Neural cell (in vitro differentiated cells): ENCODE measurements around the gene SH3BGRL2. TPM values are rescaled to one million over a fixed set of nuclear protein-coding genes. Genes with fewer than 3 reads are reported as not detected.

Source experiments
- H2AFZ ChIP-seq: fragments of 200-600, 300-800 bp; sonication (generic), shearing (Covaris generic); 2 replicates; pipeline ENCODE4 v1.6.0; 2014; ENCODE audit warnings: low read depth, mild to moderate bottlenecking, antibody characterized with exemption, low read length, moderate library complexity
- H3F3A ChIP-seq: fragments of 200-600 bp; shearing (Covaris generic); 2 replicates; pipeline ENCODE4 v1.6.1; 2016; ENCODE audit warnings: mild to moderate bottlenecking, moderate library complexity, mixed read lengths, antibody characterized with exemption, low read length; ENCODE audit not compliant: insufficient read depth, poor library complexity, severe bottlenecking
- H3K27ac ChIP-seq: fragments of 200-600, 300-800 bp; sonication (generic), shearing (Covaris generic); 2 replicates; pipeline ENCODE4 v1.5.1; 2014; ENCODE audit warnings: mild to moderate bottlenecking, low read length, moderate library complexity
- H3K27me3 ChIP-seq: fragments of 300-800, 200-600 bp; sonication (generic), shearing (Covaris generic); 2 replicates; pipeline ENCODE4 v1.6.0; 2014; ENCODE audit warnings: mild to moderate bottlenecking, low read depth, low read length, moderate library complexity; ENCODE audit not compliant: insufficient read depth
- H3K36me3 ChIP-seq: fragments of 300-800, 200-600 bp; sonication (generic), shearing (Covaris generic); 2 replicates; pipeline ENCODE4 v1.5.1; 2014; ENCODE audit warnings: mild to moderate bottlenecking, antibody characterized with exemption, low read length, moderate library complexity; ENCODE audit not compliant: insufficient read depth
- H3K4me2 ChIP-seq: fragments of 300-800, 200-600 bp; sonication (generic), shearing (Covaris generic); 2 replicates; pipeline ENCODE4 v1.6.0; 2014; ENCODE audit warnings: mild to moderate bottlenecking, low read length
- H3K4me3 ChIP-seq: fragments of 300-800, 200-600 bp; sonication (generic), shearing (Covaris generic); 2 replicates; pipeline ENCODE4 v1.5.1; 2014; ENCODE audit warnings: mild to moderate bottlenecking, low read length, moderate library complexity
- H3K79me2 ChIP-seq: fragments of 200-600 bp; shearing (Covaris generic); replicated peaks from 2 replicates; pipeline ENCODE4 v1.6.0; 2014; ENCODE audit warnings: mild to moderate bottlenecking, low read length, moderate library complexity; ENCODE audit not compliant: insufficient read depth
- H3K9ac ChIP-seq: fragments of 300-800, 200-600 bp; sonication (generic), shearing (Covaris generic); 2 replicates; pipeline ENCODE4 v1.6.1; 2016; ENCODE audit warnings: mild to moderate bottlenecking, low read length, mixed read lengths
- H3K9me2 ChIP-seq: fragments of 200-600 bp; shearing (Covaris generic); 2 replicates; pipeline ENCODE4 v1.6.1; 2016; ENCODE audit warnings: mild to moderate bottlenecking, low read length, mixed read lengths; ENCODE audit not compliant: insufficient read depth
- H3K9me3 ChIP-seq: fragments of 200-600, 300-800 bp; sonication (generic), shearing (Covaris generic); 2 replicates; pipeline ENCODE4 v1.6.1; 2016; ENCODE audit warnings: mild to moderate bottlenecking, mixed run types, low read length, moderate library complexity, mixed read lengths
- H4K20me1 ChIP-seq: fragments of 200-600 bp; shearing (Covaris generic); 2 replicates; pipeline ENCODE4 v1.6.1; 2016; ENCODE audit warnings: mild to moderate bottlenecking, mixed run types; ENCODE audit not compliant: insufficient read depth
- CTCF ChIP-seq: fragments of 450-650 bp; IDR thresholded peaks from 2 replicates; pipeline ENCODE4 v1.5.1; 2014; ENCODE audit warnings: antibody characterized with exemption, mild to moderate bottlenecking, moderate library complexity; ENCODE audit not compliant: poor library complexity, severe bottlenecking
- EP300 ChIP-seq: fragments of 450-650 bp; conservative IDR thresholded peaks from 2 replicates; pipeline ENCODE4 v1.6.1; 2014; ENCODE audit warnings: antibody characterized with exemption, mild to moderate bottlenecking, moderate library complexity; ENCODE audit not compliant: poor library complexity, severe bottlenecking
- EZH2 ChIP-seq: fragments of 200-600, 300-800 bp; shearing (Covaris generic), sonication (generic); IDR thresholded peaks from 2 replicates; pipeline ENCODE4 v1.6.1; 2014; ENCODE audit warnings: antibody characterized with exemption, low read length, borderline replicate concordance, mild to moderate bottlenecking; ENCODE audit not compliant: insufficient read depth, poor library complexity, severe bottlenecking
- MXI1 ChIP-seq: fragments of 450-650 bp; conservative IDR thresholded peaks from 2 replicates; pipeline ENCODE4 v1.6.1; 2014; ENCODE audit warnings: antibody characterized with exemption, mild to moderate bottlenecking; ENCODE audit not compliant: poor library complexity, severe bottlenecking
- POLR2AphosphoS5 ChIP-seq: IDR thresholded peaks from 2 replicates; pipeline ENCODE4 v1.6.1; 2012
- RAD21 ChIP-seq: fragments of 450-650 bp; conservative IDR thresholded peaks from 2 replicates; pipeline ENCODE4 v1.6.1; 2014; ENCODE audit warnings: antibody characterized with exemption, mild to moderate bottlenecking, moderate library complexity
- REST ChIP-seq: IDR thresholded peaks from 2 replicates; pipeline ENCODE4 v1.6.1; 2012; ENCODE audit warnings: borderline replicate concordance
- SMC3 ChIP-seq: fragments of 450-650 bp; conservative IDR thresholded peaks from 2 replicates; pipeline ENCODE4 v1.6.1; 2014; ENCODE audit warnings: antibody characterized with exemption, mild to moderate bottlenecking, moderate library complexity; ENCODE audit not compliant: poor library complexity
- TAF1 ChIP-seq: IDR thresholded peaks from 2 replicates; pipeline ENCODE4 v1.6.1; 2012; ENCODE audit warnings: low read depth
- polyA plus RNA-seq: library from polyadenylated mRNA; depleted of rRNA; stranded (reverse); fragments of >200 nt; gene quantifications from 2 replicates; pipeline ENCODE4 v1.2.3, GENCODE V29; 2014

SH3BGRL2 gene
- polyA plus RNA-seq, 1 donor from 2014 or later = 25.3 TPM

GRCh38 chr6:79625746-79626145 is 5.4 kb upstream of the SH3BGRL2 start:
- H3K4me3 ChIP-seq = no peak overlapping the region
- peaks cover 13% of the 10 kb centered on the region for H3K79me2 ChIP-seq
- H3K9me2 ChIP-seq = no peaks in the 10 kb centered on the region
- no peaks in the 10 kb centered on the region for H3K36me3 ChIP-seq
- no peaks in the 10 kb centered on the region for H3K9me3 ChIP-seq
- H3K27me3 ChIP-seq = no peaks in the 10 kb centered on the region
- no peak overlapping the region for H3K27ac ChIP-seq
- no peak overlapping the region for H3K9ac ChIP-seq
- no peak overlapping the region for H3K4me2 ChIP-seq
- no peak overlapping the region for H2AFZ ChIP-seq
- TF ChIP-seq RAD21 (no peak), CTCF (no peak), MXI1 (no peak), EP300 (no peak), POLR2AphosphoS5 (no peak), SMC3 (no peak), REST (no peak), EZH2 (no peak)
- no peaks in the 10 kb centered on the region for H4K20me1 ChIP-seq
- no peaks in the 10 kb centered on the region for H3F3A ChIP-seq

- Histone ChIP-seq H3F3A (no peaks in the 10 kb centered on the region), H4K20me1 (no peaks in the 10 kb centered on the region), H3K27ac (no peak overlapping the region), H3K9ac (no peak overlapping the region), H3K4me2 (no peak overlapping the region), H3K9me3 (no peaks in the 10 kb centered on the region), H3K9me2 (no peaks in the 10 kb centered on the region), H3K36me3 (no peaks in the 10 kb centered on the region), H3K79me2 (peaks cover 13% of the 10 kb centered on the region), H3K4me3 (no peak overlapping the region), H3K27me3 (no peaks in the 10 kb centered on the region), H2AFZ (no peak overlapping the region)
- TF ChIP-seq TAF1 (no peak), CTCF (no peak), EZH2 (no peak), POLR2AphosphoS5 (no peak), REST (no peak), RAD21 (no peak), SMC3 (no peak), EP300 (no peak), MXI1 (no peak)
These were observed 4.3 kb upstream of the SH3BGRL2 start for GRCh38 chr6:79626811-79627210.
